ENCODE results near the gene MOBP.

The MOBP gene

DNA sequence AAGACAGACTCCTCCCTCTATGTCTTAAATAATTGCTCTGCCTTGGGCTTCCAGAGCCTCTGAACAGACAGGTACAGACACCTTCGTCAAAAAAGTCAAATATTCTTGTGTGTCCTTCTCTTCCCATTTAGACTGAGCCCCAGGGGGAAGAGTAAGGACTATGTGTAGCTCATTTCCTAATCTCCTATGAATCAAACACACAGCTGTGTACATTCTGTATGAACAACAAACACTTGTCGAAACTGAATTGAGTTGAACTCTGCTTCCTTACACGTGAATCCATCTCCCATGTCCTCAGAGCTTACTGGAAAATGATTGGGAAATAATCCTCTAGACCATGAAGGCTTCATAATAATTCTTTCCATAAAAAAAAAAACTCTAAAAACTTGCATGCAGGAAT, 80.8 kb downstream of the MOBP start:
- no peak for DNase-seq

DNA sequence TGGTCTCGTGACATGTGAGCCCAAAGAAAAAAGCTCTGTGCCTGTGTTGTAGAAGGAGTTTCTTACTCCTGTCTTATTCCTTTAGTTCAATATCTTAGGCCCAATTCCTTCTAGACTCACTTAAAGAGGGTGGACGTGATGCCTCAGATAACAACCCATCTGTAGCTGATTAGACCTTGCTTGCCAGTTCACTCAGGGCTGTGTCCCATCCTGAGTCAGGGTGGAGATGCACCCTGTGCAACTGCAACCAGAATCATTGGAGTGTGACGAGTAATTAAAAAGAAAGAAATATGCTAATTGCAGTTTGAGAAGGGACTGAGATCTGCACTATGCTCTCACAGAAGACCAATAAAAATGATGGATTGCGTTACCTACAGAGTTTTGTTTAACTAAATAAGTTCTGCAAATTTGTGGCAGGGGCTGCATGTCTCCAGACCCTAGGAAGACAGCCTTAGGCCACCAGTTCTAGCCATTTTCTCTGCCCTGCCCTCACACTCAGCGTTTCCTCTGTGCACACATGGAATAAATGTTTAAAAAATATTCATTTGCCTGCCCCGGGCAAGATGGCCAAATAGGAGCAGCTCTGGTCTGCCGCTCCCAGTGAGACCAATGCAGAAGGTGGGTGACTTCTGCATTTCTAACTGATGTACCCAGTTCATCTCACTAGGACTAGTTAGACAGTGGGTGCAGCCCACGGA, 83.0 kb downstream of the MOBP start:
- DNase-seq: no peak
